ENCODE measurements around the gene COL5A2.

- TF ChIP-seq, protein P1, sequence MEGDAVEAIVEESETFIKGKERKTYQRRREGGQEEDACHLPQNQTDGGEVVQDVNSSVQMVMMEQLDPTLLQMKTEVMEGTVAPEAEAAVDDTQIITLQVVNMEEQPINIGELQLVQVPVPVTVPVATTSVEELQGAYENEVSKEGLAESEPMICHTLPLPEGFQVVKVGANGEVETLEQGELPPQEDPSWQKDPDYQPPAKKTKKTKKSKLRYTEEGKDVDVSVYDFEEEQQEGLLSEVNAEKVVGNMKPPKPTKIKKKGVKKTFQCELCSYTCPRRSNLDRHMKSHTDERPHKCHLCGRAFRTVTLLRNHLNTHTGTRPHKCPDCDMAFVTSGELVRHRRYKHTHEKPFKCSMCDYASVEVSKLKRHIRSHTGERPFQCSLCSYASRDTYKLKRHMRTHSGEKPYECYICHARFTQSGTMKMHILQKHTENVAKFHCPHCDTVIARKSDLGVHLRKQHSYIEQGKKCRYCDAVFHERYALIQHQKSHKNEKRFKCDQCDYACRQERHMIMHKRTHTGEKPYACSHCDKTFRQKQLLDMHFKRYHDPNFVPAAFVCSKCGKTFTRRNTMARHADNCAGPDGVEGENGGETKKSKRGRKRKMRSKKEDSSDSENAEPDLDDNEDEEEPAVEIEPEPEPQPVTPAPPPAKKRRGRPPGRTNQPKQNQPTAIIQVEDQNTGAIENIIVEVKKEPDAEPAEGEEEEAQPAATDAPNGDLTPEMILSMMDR (IDR thresholded peaks at IDR 0.05; ENCODE audit: extremely low read depth in 1 of 2, insufficient read depth in 1 of 2, low read depth in 1 of 2, low read length in 2 of 2): no peak
- TF ChIP-seq MAX (IDR thresholded peaks at IDR 0.05; ENCODE audit: insufficient read depth, insufficient read length) (no peak), EZH2 (IDR thresholded peaks at IDR 0.05; ENCODE audit: borderline replicate concordance, low read depth, low read length, severe bottlenecking) (no peak), POLR2A (IDR thresholded peaks at IDR 0.05; ENCODE audit: low read depth, low read length) (no peak), POLR2AphosphoS5 (IDR thresholded peaks at IDR 0.05; ENCODE audit: insufficient read depth, low read depth, low read length) (no peak)
These were observed 192.7 kb downstream of the COL5A2 start for GRCh38 chr2:188986839-188987238.

Measured in endothelial cell of umbilical vein (primary cell).